GM19395 (cell line): ENCODE measurements around the gene GARRE1.
"Not testable (repeated sequence)": the region's sequence is repeated elsewhere in the genome, so short reads cannot be mapped to it uniquely, and the experiment has no call there.

Experiments used
- ATAC-seq: cut with Tn5 transposase; IDR thresholded peaks from one replicate; pipeline ENCODE4 v1.9.1; 2021; ENCODE audit warnings: mild to moderate bottlenecking, moderate library complexity; ENCODE audit not compliant: unreplicated experiment

The GARRE1 gene, protein sequence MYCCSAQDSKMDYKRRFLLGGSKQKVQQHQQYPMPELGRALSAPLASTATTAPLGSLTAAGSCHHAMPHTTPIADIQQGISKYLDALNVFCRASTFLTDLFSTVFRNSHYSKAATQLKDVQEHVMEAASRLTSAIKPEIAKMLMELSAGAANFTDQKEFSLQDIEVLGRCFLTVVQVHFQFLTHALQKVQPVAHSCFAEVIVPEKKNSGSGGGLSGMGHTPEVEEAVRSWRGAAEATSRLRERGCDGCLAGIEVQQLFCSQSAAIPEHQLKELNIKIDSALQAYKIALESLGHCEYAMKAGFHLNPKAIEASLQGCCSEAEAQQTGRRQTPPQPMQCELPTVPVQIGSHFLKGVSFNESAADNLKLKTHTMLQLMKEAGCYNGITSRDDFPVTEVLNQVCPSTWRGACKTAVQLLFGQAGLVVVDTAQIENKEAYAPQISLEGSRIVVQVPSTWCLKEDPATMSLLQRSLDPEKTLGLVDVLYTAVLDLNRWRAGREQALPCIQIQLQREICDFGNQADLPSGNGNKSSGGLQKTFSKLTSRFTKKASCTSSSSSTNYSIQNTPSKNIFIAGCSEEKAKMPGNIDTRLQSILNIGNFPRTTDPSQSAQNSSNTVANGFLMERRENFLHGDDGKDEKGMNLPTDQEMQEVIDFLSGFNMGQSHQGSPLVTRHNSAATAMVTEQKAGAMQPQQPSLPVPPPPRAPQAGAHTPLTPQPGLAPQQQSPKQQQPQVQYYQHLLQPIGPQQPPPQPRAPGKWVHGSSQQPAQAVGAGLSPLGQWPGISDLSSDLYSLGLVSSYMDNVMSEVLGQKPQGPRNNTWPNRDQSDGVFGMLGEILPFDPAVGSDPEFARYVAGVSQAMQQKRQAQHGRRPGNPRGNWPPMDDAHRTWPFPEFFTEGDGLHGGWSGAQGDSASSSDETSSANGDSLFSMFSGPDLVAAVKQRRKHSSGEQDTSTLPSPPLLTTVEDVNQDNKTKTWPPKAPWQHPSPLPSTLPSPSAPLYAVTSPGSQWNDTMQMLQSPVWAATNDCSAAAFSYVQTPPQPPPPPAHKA (N-terminal part only)

DNA sequence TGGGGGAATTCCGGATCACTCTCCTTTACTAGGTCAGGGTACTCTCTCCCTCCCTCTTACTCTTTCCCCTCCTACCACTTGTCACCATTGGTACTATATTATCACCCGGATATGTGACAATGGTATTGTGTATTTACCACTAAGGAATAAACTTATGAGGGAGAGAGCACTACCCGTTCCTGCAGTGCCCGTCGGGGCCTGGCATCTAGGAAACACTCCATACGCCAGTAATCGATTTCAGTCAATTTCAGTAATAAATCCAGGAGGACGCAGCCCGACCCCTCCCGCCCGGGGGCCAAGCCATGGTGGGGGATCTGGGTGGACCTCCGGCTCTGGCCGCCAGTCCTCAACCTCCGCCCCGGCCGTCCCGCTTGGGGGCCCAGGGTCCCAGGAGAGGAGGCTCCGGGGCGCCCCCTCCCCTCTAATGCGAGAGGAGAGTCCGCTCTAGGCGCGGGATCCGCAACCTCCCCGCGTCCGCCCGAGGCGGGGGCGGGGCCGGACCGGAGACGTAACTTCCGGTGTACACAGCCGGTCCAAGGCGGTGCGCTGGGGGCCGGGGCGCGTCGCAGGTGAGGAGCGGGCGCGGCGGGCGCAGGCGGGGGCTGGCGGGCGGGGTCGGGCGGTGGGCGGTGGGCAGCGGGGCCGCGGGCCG lies at the start of gene GARRE1:
Gene GARRE1 (plus strand): TSS at position 509 of the 652 bp plus-strand sequence. CDS start 45,920 bp downstream, outside the sequence.
- ATAC-seq = peak; percentile 85

GRCh38 chr19:34205324-34205723 lies 49.0 kb upstream of the GARRE1 start:
- not testable (repeated sequence) for ATAC-seq

GRCh38 chr19:34208291-34208884 lies 46.0 kb upstream of the GARRE1 start:
- no peak for ATAC-seq

DNA sequence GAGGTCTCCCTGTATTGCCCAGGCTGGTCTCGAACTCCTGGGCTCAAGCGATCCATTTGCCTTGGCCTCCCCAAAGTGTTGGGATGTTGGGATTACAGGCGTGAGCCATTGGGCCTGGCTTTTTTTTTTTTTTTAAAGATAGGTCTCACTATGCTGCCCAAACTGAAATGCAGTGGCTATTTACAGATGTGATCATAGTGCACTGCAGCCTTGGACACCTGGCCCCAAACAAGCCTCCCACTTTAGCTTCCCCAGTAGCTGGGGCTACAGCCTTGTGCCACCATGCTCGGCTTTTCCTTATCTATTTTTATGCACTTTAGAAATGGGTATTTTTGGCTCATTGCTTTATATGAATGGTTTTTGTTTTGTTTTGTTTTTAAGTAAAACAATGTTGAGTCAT lies 44.6 kb upstream of the GARRE1 start:
- ATAC-seq = no peak

- no peak for ATAC-seq
Measured at GRCh38 chr19:34213283-34213682, 41.1 kb upstream of the GARRE1 start.

DNA sequence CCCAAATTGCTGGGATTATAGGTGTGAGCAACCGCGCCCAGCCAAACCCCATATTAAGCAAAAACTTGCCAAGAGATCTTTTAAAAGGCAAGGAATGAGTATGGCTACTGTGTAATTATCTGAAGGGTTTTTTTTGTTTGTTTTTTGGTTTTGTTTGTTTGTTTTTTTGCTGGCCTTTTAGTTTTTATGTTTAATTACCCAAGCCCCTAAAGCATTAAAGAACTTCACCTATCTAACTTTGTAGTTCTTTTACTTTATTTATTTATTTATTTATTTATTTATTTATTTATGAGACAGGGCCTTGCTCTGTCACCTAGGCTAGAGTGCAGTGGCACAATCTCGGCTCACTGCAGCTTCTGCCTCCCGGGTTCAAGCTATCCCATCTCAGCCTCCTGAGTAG lies 40.3 kb upstream of the GARRE1 start:
- ATAC-seq = no peak

DNA sequence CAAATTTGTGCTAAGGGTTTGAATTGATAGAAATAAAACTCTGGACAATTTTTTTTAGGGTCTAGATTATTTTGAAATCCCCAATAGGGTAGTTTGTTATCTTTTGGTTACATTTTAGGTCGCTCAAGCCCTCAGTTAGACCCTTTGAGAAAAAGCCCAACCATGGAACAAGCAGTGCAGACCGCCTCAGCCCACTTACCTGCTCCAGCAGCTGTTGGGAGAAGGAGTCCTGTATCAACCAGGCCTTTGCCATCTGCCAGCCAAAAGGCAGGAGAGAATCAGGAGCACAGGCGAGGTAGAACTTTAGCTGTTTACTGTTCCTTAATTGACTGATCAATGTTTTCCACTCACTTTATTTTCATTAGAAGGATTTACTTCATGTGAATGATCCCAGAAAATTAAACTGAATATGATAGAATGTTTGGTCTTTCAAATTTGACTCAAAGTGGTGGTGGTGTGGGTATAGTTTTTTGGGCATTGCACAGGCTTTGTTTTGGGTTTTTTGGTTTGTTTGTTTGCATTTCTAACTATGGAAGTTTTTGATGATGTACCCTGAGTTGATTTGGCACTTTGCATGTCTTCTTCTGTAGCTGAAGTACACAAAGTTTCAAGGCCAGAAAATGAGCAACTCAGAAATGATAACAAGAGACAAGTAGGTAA lies 39.2 kb upstream of the GARRE1 start:
- ATAC-seq = no peak

GRCh38 chr19:34215666-34216038 lies 38.7 kb upstream of the GARRE1 start:
- ATAC-seq = no peak

GRCh38 chr19:34216745-34217219 lies 37.6 kb upstream of the GARRE1 start:
- not testable (repeated sequence) for ATAC-seq

GRCh38 chr19:34217952-34218817 lies 36.2 kb upstream of the GARRE1 start:
- peak; percentile 71 for ATAC-seq

- ATAC-seq = no peak
Measured at GRCh38 chr19:34218818-34219164, 35.6 kb upstream of the GARRE1 start.

DNA sequence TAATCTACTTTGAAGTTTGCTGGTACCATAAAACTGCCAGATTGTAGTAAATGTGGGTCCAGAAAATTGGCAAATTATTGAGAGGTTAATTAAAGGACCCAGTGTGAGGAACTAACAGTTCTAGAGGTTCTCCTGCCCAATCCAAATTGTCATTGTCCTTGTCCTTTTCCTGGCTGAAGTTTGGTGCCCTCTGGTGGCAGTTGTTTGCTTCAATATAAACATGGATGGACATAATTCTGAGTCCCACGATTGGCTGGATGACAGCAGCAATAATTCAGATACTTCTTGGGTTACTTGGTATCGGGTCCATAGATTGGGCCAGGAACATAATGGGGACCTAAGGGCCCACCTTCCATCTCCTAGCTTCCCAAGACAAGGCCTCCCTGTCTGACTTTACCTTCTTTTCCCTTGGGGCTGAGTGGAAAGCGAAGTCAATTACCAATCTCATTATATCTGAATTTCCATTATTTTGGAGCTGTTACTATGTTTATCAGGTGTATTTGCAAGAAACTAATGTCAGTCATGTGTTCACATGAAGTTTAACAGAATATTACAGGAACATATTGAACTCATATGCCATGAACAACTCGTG lies 33.8 kb upstream of the GARRE1 start:
- ATAC-seq = no peak

DNA sequence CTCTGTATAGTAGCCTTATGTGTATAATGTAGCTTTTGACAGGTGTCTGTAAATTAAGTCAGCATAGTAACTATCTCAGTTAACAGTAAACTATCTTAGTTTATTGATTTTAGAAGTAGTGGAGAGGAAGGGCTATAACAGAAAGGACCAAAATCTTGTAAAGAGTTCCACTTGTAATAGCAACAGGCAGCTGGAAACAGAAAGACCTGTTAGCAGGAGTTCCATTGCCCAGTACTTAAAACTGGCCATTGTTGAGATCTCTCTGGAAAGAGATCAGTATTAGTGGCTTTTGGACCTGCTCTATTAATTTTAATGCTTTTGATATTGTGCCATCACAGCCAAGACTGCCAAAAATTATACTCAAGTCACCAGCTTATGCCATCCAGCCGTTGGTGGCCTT lies 32.0 kb upstream of the GARRE1 start:
- ATAC-seq = no peak

DNA sequence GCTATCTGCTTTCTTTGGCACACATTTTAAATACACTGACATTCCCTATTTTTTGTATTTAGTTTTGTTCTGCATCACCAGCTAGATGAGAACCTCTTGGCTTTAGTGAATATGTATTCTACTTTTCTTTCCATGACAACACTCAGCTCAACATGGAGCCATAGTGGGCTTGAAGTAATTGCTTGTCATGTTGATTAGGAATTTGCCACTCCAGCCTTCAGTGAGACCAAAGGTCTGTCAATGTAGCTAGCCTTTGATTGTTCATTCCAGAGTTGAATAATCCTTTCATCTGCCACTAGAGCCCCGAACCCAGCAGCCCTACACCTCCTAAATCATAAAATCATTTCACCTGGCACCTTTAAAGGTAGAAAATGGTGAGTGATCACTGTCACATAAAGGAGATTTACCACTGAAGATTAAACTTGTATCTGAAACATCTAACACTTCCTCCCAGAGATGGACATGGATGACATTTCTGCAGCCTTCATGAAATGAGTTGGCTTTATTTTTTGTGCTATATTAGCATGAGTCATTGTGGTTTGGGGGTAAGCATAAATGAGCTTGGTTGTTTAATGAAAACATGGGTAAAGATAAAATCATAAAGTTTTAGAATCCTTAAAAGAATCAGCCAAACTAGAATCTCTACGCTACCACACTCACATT lies 29.2 kb upstream of the GARRE1 start:
- no peak for ATAC-seq

GRCh38 chr19:34225659-34226015 lies 28.7 kb upstream of the GARRE1 start:
- no peak for ATAC-seq

GRCh38 chr19:34226036-34226435 lies 28.3 kb upstream of the GARRE1 start:
- ATAC-seq = no peak

DNA sequence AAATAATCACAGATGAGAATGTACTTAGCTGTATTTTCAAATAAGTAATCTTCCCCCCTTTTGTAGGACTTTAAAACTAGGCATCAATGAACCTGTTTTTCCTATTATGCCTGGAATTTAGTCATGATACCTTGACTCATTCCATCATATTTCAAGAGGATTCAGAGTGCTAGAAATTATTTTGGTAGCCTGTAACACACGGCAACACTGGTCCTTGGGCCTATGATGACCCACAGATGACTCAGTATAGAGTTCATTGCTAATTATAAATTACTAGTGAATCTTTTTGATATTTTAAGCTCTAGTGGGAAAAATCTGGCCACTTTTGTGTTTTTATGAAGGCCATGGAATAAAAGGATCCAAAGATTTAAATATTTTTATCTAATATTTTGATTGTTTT lies 26.0 kb upstream of the GARRE1 start:
- no peak for ATAC-seq

DNA sequence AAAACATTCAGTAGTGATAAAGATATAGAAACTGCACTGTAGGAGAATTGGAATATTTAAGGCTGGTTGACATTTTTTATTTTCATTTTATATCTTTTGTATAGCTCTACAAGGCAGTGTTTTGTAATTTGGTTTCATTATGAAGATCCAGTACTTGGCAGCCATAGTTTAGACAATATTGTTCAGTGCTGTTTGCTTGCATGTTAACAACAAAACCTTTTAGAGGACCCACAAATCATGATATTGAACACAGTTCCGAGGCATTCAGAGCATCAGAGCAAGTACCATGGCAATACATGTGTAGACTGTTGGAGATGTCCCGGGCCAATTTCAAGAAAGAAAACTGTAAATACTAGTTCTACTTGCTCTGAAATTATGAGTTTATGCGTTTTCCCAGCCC lies 25.6 kb upstream of the GARRE1 start:
- no peak for ATAC-seq
